Adrenal gland (tissue), 5 donors: Measurements from ENCODE around the gene FAM89B.

Experiments used
- POLR2A ChIP-seq, 2 donors: fragments of 450-650 bp; IDR thresholded peaks; one replicate each; pipeline ENCODE4 v1.6.1; 2017; ENCODE audit warnings: antibody characterized with exemption in 2 of 2, mild to moderate bottlenecking in 2 of 2, moderate library complexity in 1 of 2
- TF ChIP-seq, protein P1 (sequence below), 6 experiments: fragments of 450-650 bp in 4 of 6; fragments of 200-600 bp in 2 of 6; sonication (generic) in 1 of 6; IDR thresholded peaks; 1 replicate in 5 of 6; 2 replicates in 1 of 6; pipeline versions ENCODE4 v1.5.1 to v1.8.0; 2016 to 2021; ENCODE audit warnings: antibody characterized with exemption in 6 of 6, mild to moderate bottlenecking in 2 of 6, moderate library complexity in 1 of 6
- donor health status: DM: no; HTN: no; CAD: no.

DNA sequence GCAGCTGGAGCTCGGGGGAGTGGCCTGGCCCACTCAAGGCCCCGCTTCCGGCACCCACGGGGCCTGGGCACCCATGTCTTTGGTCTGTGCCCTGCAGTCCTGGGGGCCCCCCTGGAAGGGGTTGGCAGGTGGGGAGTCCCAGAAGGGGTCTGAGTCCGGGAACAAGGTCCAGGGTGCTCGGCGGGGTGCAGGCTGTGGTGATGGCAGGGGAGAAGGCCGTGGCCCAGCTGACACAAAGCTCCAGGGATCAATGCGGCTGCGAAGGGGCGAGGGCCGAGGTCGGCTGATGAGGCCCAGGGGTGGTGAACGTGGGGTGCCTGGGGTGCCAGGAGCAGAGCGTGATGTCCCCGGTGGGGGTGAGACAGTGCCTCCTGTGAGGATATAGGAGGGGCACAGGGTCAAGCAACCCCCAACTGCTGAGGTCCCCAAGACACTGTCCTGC, 25.9 kb downstream of the FAM89B start:
- TF ChIP-seq, protein P1, sequence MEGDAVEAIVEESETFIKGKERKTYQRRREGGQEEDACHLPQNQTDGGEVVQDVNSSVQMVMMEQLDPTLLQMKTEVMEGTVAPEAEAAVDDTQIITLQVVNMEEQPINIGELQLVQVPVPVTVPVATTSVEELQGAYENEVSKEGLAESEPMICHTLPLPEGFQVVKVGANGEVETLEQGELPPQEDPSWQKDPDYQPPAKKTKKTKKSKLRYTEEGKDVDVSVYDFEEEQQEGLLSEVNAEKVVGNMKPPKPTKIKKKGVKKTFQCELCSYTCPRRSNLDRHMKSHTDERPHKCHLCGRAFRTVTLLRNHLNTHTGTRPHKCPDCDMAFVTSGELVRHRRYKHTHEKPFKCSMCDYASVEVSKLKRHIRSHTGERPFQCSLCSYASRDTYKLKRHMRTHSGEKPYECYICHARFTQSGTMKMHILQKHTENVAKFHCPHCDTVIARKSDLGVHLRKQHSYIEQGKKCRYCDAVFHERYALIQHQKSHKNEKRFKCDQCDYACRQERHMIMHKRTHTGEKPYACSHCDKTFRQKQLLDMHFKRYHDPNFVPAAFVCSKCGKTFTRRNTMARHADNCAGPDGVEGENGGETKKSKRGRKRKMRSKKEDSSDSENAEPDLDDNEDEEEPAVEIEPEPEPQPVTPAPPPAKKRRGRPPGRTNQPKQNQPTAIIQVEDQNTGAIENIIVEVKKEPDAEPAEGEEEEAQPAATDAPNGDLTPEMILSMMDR (IDR thresholded peaks at IDR 0.05): no peak
- TF ChIP-seq POLR2A (IDR thresholded peaks at IDR 0.05): no peak
